Stomach (tissue), 4 donors: Measurements from ENCODE around the gene NUBPL.

Experiments used
- CTCF ChIP-seq, 7 experiments: fragments of 450-650 bp in 4 of 7; fragments of 200-600 bp in 3 of 7; sonication (generic) in 3 of 7; IDR thresholded peaks; one replicate each; pipeline ENCODE4 v1.5.1; 2016 to 2019; ENCODE audit warnings: antibody characterized with exemption in 7 of 7, control low read depth in 2 of 7, mild to moderate bottlenecking in 1 of 7
- POLR2A ChIP-seq, 4 donors: fragments of 450-650 bp; IDR thresholded peaks; one replicate each; pipeline ENCODE4 v1.6.1; 2016; ENCODE audit warnings: antibody characterized with exemption in 4 of 4, control low read depth in 2 of 4, mild to moderate bottlenecking in 1 of 4, moderate library complexity in 1 of 4

DNA sequence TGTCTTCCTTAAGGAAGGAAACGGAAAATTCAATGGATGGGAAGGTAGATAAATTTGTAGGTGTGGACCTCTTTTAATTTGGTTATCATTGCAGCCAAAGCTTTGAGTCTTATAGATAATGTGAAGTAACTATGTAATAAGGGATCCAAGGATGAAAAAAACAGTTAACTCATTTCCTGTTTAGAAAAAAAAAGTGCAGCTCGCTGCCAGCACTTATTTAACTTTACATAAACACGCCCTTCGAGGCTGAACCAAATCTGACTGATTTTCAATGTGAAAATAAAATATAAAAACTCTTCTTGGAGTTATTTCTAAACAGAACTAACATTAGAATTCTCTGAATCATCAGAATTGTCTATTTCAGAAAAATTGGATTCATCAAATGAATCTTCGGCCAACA is 7.0 kb downstream of the NUBPL start:
- TF ChIP-seq CTCF (IDR thresholded peaks at IDR 0.05), result no peak
- TF ChIP-seq POLR2A (IDR thresholded peaks at IDR 0.05), result no peak
